BJ (cell line): ENCODE results near the gene PCDHGC5. TPM values are rescaled to one million over a fixed set of nuclear protein-coding genes. Genes with fewer than 3 reads are reported as not detected.

Experiments
- CTCF ChIA-PET: fragments of 350-600 bp; formaldehyde crosslinking; extraction: SDS; loops from one replicate; lab custom pipeline; 2021; ENCODE audit warnings: antibody characterized with exemption, inconsistent platforms; lab: Yijun Ruan, JAX
- POLR2A ChIA-PET: fragments of 300-600 bp; sonication (Branson Sonifier 250); formaldehyde crosslinking; extraction: SDS; loops from one replicate; lab custom pipeline; 2021; ENCODE audit warnings: antibody characterized with exemption; lab: Charles Lee
- DNase-seq: peaks from one replicate; pipeline ENCODE4 v3.0.0-alpha.2; 2011; ENCODE audit warnings: low read depth
- H3K27me3 ChIP-seq: 2 replicates; pipeline ENCODE4 v1.6.0; 2011; ENCODE audit warnings: low read length; ENCODE audit not compliant: control insufficient read depth, insufficient read depth
- H3K36me3 ChIP-seq: 2 replicates; pipeline ENCODE4 v1.5.1; 2011; ENCODE audit warnings: low read length; ENCODE audit not compliant: control insufficient read depth, insufficient read depth
- H3K4me3 ChIP-seq: 2 replicates; pipeline ENCODE4 v1.5.1; 2011; ENCODE audit warnings: low read depth, mild to moderate bottlenecking, control low read depth, low read length
- CTCF ChIP-seq: IDR thresholded peaks from 2 replicates; pipeline ENCODE4 v1.5.1; 2011; ENCODE audit warnings: low read depth, mild to moderate bottlenecking, control low read depth, inconsistent platforms, low read length, moderate library complexity; ENCODE audit not compliant: insufficient read depth
- polyA plus RNA-seq: library from polyadenylated mRNA; depleted of rRNA; stranded (reverse); fragments of >200 nt; gene quantifications from 2 replicates; pipeline ENCODE4 v1.2.3, GENCODE V29; 2011

The PCDHGC5 gene
- polyA plus RNA-seq, 1 experiment: 1.6 TPM

GRCh38 chr5:141507387-141508091 lies 18.7 kb downstream of the PCDHGC5 start:
- Histone ChIP-seq H3K4me3 (no peak overlapping the region), H3K27me3 (no peaks in the 10 kb centered on the region), H3K36me3 (peaks cover 25% of the 10 kb centered on the region)
- ChIA-PET POLR2A (interaction anchor here (1.1 kb wide), 1 partner anchor 19 kb away, joined by 4 read pairs; the partner anchor contains the start of gene PCDHGC5), CTCF (interaction anchor here (0.7 to 11.0 kb wide), 13 partner anchors 10 to 188 kb away, joined by 3 to 170 read pairs (median 7); partner anchors contain the start of genes PCDHGA10, PCDHGA11, PCDHGA12 and PCDHGB6)
- no peak for TF ChIP-seq CTCF
- peak; percentile 60 for DNase-seq

- H3K27me3 ChIP-seq: no peaks in the 10 kb centered on the region
- CTCF ChIA-PET: interaction anchor here (0.6 to 11.0 kb wide), 12 partner anchors 16 to 189 kb away, joined by 3 to 170 read pairs (median 6); partner anchors contain the start of genes PCDHGA10, PCDHGA11, PCDHGA12 and PCDHGC3
- peaks cover 25% of the 10 kb centered on the region for H3K36me3 ChIP-seq
- no peak for TF ChIP-seq CTCF
- POLR2A ChIA-PET: interaction anchor here (1.1 kb wide), 1 partner anchor 20 kb away, joined by 4 read pairs; the partner anchor contains the start of gene PCDHGC5
- H3K4me3 ChIP-seq: peak overlapping the region; percentile 30
- no peak for DNase-seq
Measured at GRCh38 chr5:141508440-141508797, 19.5 kb downstream of the PCDHGC5 start.

GRCh38 chr5:141508798-141509611 lies 20.1 kb downstream of the PCDHGC5 start:
- TF ChIP-seq CTCF: no peak
- H3K27me3 ChIP-seq: no peaks in the 10 kb centered on the region
- H3K36me3 ChIP-seq: peaks cover 23% of the 10 kb centered on the region
- peak overlapping the region; percentile 30 for H3K4me3 ChIP-seq
- POLR2A ChIA-PET: interaction anchor here (0.7 to 1.0 kb wide), 2 partner anchors 12 to 16 kb away, joined by 3 to 8 read pairs; no protein-coding TSS in a partner anchor
- CTCF ChIA-PET: interaction anchor here (0.6 to 11.0 kb wide), 10 partner anchors 15 to 189 kb away, joined by 3 to 170 read pairs (median 8); partner anchors contain the start of genes PCDHGA1, PCDHGA12, PCDHGC3 and PCDHGC5
- peak; percentile 80 for DNase-seq

- Histone ChIP-seq H3K36me3 (peaks cover 19% of the 10 kb centered on the region), H3K4me3 (no peak overlapping the region), H3K27me3 (no peaks in the 10 kb centered on the region)
- TF ChIP-seq CTCF: no peak
- no peak for DNase-seq
- CTCF ChIA-PET: interaction anchor here (0.9 to 11.0 kb wide), 5 partner anchors 14 to 80 kb away, joined by 3 to 170 read pairs (median 21); partner anchors contain the start of genes PCDHGA12 and PCDHGC3
- POLR2A ChIA-PET: no interaction called here
Measured at GRCh38 chr5:141510160-141510559, 21.3 kb downstream of the PCDHGC5 start.
